H9 (cell line): ENCODE results near the gene DENND4A. TPM values are rescaled to one million over a fixed set of nuclear protein-coding genes. Genes with fewer than 3 reads are reported as not detected.

Source experiments
- DNase-seq: peaks from one replicate; pipeline ENCODE4 v3.0.0-alpha.2; 2017
- H2AFZ ChIP-seq: one replicate; pipeline ENCODE4 v1.6.1; 2013; ENCODE audit warnings: mild to moderate bottlenecking, low read length, control low read depth, moderate library complexity
- H2AK5ac ChIP-seq: 2 replicates; pipeline ENCODE4 v1.6.1; 2013; ENCODE audit warnings: low read length, control low read depth, mixed read lengths; ENCODE audit not compliant: insufficient read length
- H2BK120ac ChIP-seq: one replicate; pipeline ENCODE4 v1.6.1; 2013; ENCODE audit warnings: low read depth, mild to moderate bottlenecking, low read length, control low read depth, inconsistent platforms; ENCODE audit not compliant: poor library complexity, severe bottlenecking
- H2BK12ac ChIP-seq: 2 replicates; pipeline ENCODE4 v1.6.1; 2013; ENCODE audit warnings: low read length, control low read depth, mixed read lengths, low read depth; ENCODE audit not compliant: insufficient read length
- H2BK15ac ChIP-seq: 2 replicates; pipeline ENCODE4 v1.6.1; 2013; ENCODE audit warnings: low read depth, low read length, control low read depth
- H2BK20ac ChIP-seq: one replicate; pipeline ENCODE4 v1.6.1; 2013; ENCODE audit warnings: low read depth, mild to moderate bottlenecking, low read length, control low read depth, inconsistent platforms; ENCODE audit not compliant: poor library complexity, severe bottlenecking
- H2BK5ac ChIP-seq: 2 replicates; pipeline ENCODE4 v1.6.1; 2013; ENCODE audit warnings: low read length, control low read depth, mixed read lengths; ENCODE audit not compliant: insufficient read length
- H3K14ac ChIP-seq: 2 replicates; pipeline ENCODE4 v1.6.1; 2013; ENCODE audit warnings: low read length, control low read depth; ENCODE audit not compliant: insufficient read depth
- H3K18ac ChIP-seq: 2 replicates; pipeline ENCODE4 v1.6.1; 2013; ENCODE audit warnings: low read depth, mild to moderate bottlenecking, mixed read lengths, low read length, control low read depth; ENCODE audit not compliant: insufficient read length
- H3K23ac ChIP-seq: 2 replicates; pipeline ENCODE4 v1.6.1; 2013; ENCODE audit warnings: low read length, control low read depth, mixed read lengths, low read depth; ENCODE audit not compliant: insufficient read length
- H3K23me2 ChIP-seq: 2 replicates; pipeline ENCODE4 v1.6.1; 2013; ENCODE audit warnings: low read depth, mild to moderate bottlenecking, mixed read lengths, low read length, control low read depth; ENCODE audit not compliant: insufficient read length, poor library complexity, severe bottlenecking
- H3K27ac ChIP-seq: 2 replicates; pipeline ENCODE4 v1.5.1; 2013; ENCODE audit warnings: low read length, control low read depth, mixed read lengths, low read depth; ENCODE audit not compliant: insufficient read length
- H3K27me3 ChIP-seq: 2 replicates; pipeline ENCODE4 v1.6.1; 2013; ENCODE audit warnings: low read length, control low read depth, inconsistent platforms; ENCODE audit not compliant: insufficient read depth
- H3K4ac ChIP-seq: 2 replicates; pipeline ENCODE4 v1.6.1; 2013; ENCODE audit warnings: low read depth, mild to moderate bottlenecking, control low read depth, inconsistent platforms, low read length, moderate library complexity
- H3K4me1 ChIP-seq: 2 replicates; pipeline ENCODE4 v1.6.1; 2013; ENCODE audit warnings: low read length, control low read depth, inconsistent platforms; ENCODE audit not compliant: insufficient read depth
- H3K4me2 ChIP-seq: 2 replicates; pipeline ENCODE4 v1.6.1; 2013; ENCODE audit warnings: low read length, control low read depth, mixed read lengths; ENCODE audit not compliant: insufficient read length, insufficient read depth
- H3K56ac ChIP-seq: 2 replicates; pipeline ENCODE4 v1.6.1; 2013; ENCODE audit warnings: low read depth, mild to moderate bottlenecking, mixed read lengths, low read length, control low read depth; ENCODE audit not compliant: insufficient read length
- H3K79me1 ChIP-seq: 2 replicates; pipeline ENCODE4 v1.6.1; 2013; ENCODE audit warnings: low read depth, mild to moderate bottlenecking, moderate library complexity, low read length, control low read depth, inconsistent platforms; ENCODE audit not compliant: insufficient read depth, poor library complexity, severe bottlenecking
- H3K79me2 ChIP-seq: 2 replicates; pipeline ENCODE4 v1.6.1; 2013; ENCODE audit warnings: low read length, control low read depth, inconsistent platforms; ENCODE audit not compliant: insufficient read depth
- H3K9ac ChIP-seq: 2 replicates; pipeline ENCODE4 v1.6.1; 2013; ENCODE audit warnings: low read length, control low read depth, mixed read lengths; ENCODE audit not compliant: insufficient read length; ENCODE audit errors: extremely low read depth
- H3K9me3 ChIP-seq: one replicate; pipeline ENCODE4 v1.6.1; 2013; ENCODE audit warnings: low read depth, low read length, inconsistent platforms; ENCODE audit not compliant: control insufficient read depth
- H3T11ph ChIP-seq: one replicate; pipeline ENCODE4 v1.6.1; 2013; ENCODE audit warnings: mild to moderate bottlenecking, low read length, control low read depth, inconsistent platforms
- H4K20me1 ChIP-seq: one replicate; pipeline ENCODE4 v1.6.1; 2013; ENCODE audit not compliant: control insufficient read depth, insufficient read length, insufficient read depth
- H4K5ac ChIP-seq: 2 replicates; pipeline ENCODE4 v1.6.1; 2013; ENCODE audit warnings: low read depth, mild to moderate bottlenecking, mixed read lengths, low read length, control low read depth; ENCODE audit not compliant: insufficient read length
- H4K8ac ChIP-seq: replicated peaks from 2 replicates; pipeline ENCODE4 v1.6.1; 2013; ENCODE audit warnings: low read length, control low read depth, mixed read lengths, low read depth; ENCODE audit not compliant: insufficient read length
- H4K91ac ChIP-seq: 2 replicates; pipeline ENCODE4 v1.6.1; 2013; ENCODE audit warnings: low read depth, mild to moderate bottlenecking, moderate library complexity, mixed read lengths, low read length, control low read depth; ENCODE audit not compliant: insufficient read length
- H3K27ac Mint-ChIP-seq, 3 experiments: 2 replicates in 2 of 3; 3 replicates in 1 of 3; pipeline ENCODE4 v1.8.0; 2020 to 2021; ENCODE audit warnings: mixed read lengths in 3 of 3, mild to moderate bottlenecking in 1 of 3, moderate library complexity in 1 of 3
- H3K27me3 Mint-ChIP-seq: 2 replicates; pipeline ENCODE4 v1.8.0; 2021; ENCODE audit warnings: low read depth, mild to moderate bottlenecking, moderate library complexity, mixed read lengths
- H3K36me3 Mint-ChIP-seq, 3 experiments: 2 replicates in 2 of 3; 3 replicates in 1 of 3; pipeline ENCODE4 v1.8.0; 2020 to 2021; ENCODE audit warnings: low read depth in 3 of 3, mixed read lengths in 3 of 3; ENCODE audit not compliant: insufficient read depth in 1 of 3
- H3K4me1 Mint-ChIP-seq, 2 experiments: 2 replicates each; pipeline ENCODE4 v1.8.0; 2020; ENCODE audit warnings: mixed read lengths in 2 of 2
- H3K4me3 Mint-ChIP-seq, 2 experiments: 2 replicates in 1 of 2; 3 replicates in 1 of 2; pipeline ENCODE4 v1.8.0; 2020 to 2021; ENCODE audit warnings: mild to moderate bottlenecking in 2 of 2, mixed read lengths in 2 of 2, moderate library complexity in 1 of 2
- H3K9me3 Mint-ChIP-seq, 2 experiments: 2 replicates in 1 of 2; 3 replicates in 1 of 2; pipeline ENCODE4 v1.8.0; 2020; ENCODE audit warnings: mild to moderate bottlenecking in 2 of 2, mixed read lengths in 2 of 2, moderate library complexity in 1 of 2
- CTCF ChIP-seq: fragments of 200-600 bp; sonication (generic); conservative IDR thresholded peaks from 3 replicates; pipeline ENCODE4 v1.8.0; 2021; ENCODE audit warnings: antibody characterized with exemption, mild to moderate bottlenecking
- WGBS: extraction: QIAGEN DNeasy Blood & Tissue Kit; methylation state at CpG from one replicate; pipeline ENCODE4 v1.1.7; 2013; ENCODE audit warnings: missing lambda C conversion rate, low lambda C conversion rate, mixed read lengths; ENCODE audit not compliant: insufficient read length; ENCODE audit errors: extremely low coverage; 5-methylcytosine and 5-hydroxymethylcytosine counted together
- total RNA-seq: library from RNA; stranded (reverse); gene quantifications from 2 replicates; pipeline ENCODE4 v1.2.1, GENCODE V29; 2021

Gene DENND4A
- total RNA-seq, 1 experiment from 2014 or later, result 4.7 TPM

GRCh38 chr15:65722191-65722590, 69.9 kb downstream of the DENND4A start:
- Histone ChIP-seq H2BK12ac (no peak overlapping the region), H4K20me1 (no peaks in the 10 kb centered on the region), H3K9me3 (no peaks in the 10 kb centered on the region), H3K23me2 (no peaks in the 10 kb centered on the region), H2BK5ac (no peak overlapping the region), H3K23ac (no peak overlapping the region), H2AK5ac (no peak overlapping the region), H2BK120ac (no peak overlapping the region), H3K9ac (no peak overlapping the region), H3T11ph (no peak overlapping the region), H3K4ac (no peak overlapping the region), H3K79me2 (no peaks in the 10 kb centered on the region), H4K8ac (no peak overlapping the region), H3K79me1 (no peaks in the 10 kb centered on the region), H2BK20ac (no peak overlapping the region), H3K18ac (no peak overlapping the region), H3K56ac (no peak overlapping the region), H3K4me1 (no peaks in the 10 kb centered on the region), H3K14ac (no peak overlapping the region), H2BK15ac (no peak overlapping the region), H3K27me3 (no peaks in the 10 kb centered on the region), H2AFZ (no peak overlapping the region), H4K5ac (no peak overlapping the region), H4K91ac (no peak overlapping the region), H3K4me2 (no peak overlapping the region), H3K27ac (no peak overlapping the region)
- TF ChIP-seq CTCF, result no peak
- Mint-ChIP-seq H3K4me3 (no peak overlapping the region), H3K27ac (no peak overlapping the region), H3K9me3 (no peaks in the 10 kb centered on the region), H3K4me1 (no peaks in the 10 kb centered on the region), H3K36me3 (no peaks in the 10 kb centered on the region; a peak in 1 of 7 replicates), H3K27me3 (no peaks in the 10 kb centered on the region)
- DNase-seq, result no peak
- no CpG with 5 or more reads among the region's 5 CpGs for WGBS
